ENCODE data around the gene WLS.

GRCh38 chr1:68229650-68230483, 2.5 kb downstream of the WLS start:
- TF ChIP-seq, protein P1, sequence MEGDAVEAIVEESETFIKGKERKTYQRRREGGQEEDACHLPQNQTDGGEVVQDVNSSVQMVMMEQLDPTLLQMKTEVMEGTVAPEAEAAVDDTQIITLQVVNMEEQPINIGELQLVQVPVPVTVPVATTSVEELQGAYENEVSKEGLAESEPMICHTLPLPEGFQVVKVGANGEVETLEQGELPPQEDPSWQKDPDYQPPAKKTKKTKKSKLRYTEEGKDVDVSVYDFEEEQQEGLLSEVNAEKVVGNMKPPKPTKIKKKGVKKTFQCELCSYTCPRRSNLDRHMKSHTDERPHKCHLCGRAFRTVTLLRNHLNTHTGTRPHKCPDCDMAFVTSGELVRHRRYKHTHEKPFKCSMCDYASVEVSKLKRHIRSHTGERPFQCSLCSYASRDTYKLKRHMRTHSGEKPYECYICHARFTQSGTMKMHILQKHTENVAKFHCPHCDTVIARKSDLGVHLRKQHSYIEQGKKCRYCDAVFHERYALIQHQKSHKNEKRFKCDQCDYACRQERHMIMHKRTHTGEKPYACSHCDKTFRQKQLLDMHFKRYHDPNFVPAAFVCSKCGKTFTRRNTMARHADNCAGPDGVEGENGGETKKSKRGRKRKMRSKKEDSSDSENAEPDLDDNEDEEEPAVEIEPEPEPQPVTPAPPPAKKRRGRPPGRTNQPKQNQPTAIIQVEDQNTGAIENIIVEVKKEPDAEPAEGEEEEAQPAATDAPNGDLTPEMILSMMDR (conservative IDR thresholded peaks at IDR 0.05) = no peak
- no peak for TF ChIP-seq EZH2 (IDR thresholded peaks at IDR 0.05; ENCODE audit: low read depth)
